Neural cell (in vitro differentiated cells): ENCODE data around the gene SLC30A7. TPM values are rescaled to one million over a fixed set of nuclear protein-coding genes. Genes with fewer than 3 reads are reported as not detected.
"Not testable (repeated sequence)": the region's sequence is repeated elsewhere in the genome, so short reads cannot be mapped to it uniquely, and the experiment has no call there.

Experiments
- H2AFZ ChIP-seq: fragments of 200-600, 300-800 bp; sonication (generic), shearing (Covaris generic); 2 replicates; pipeline ENCODE4 v1.6.0; 2014; ENCODE audit warnings: low read depth, mild to moderate bottlenecking, antibody characterized with exemption, low read length, moderate library complexity
- H3F3A ChIP-seq: fragments of 200-600 bp; shearing (Covaris generic); 2 replicates; pipeline ENCODE4 v1.6.1; 2016; ENCODE audit warnings: mild to moderate bottlenecking, moderate library complexity, mixed read lengths, antibody characterized with exemption, low read length; ENCODE audit not compliant: insufficient read depth, poor library complexity, severe bottlenecking
- H3K27ac ChIP-seq: fragments of 200-600, 300-800 bp; sonication (generic), shearing (Covaris generic); 2 replicates; pipeline ENCODE4 v1.5.1; 2014; ENCODE audit warnings: mild to moderate bottlenecking, low read length, moderate library complexity
- H3K27me3 ChIP-seq: fragments of 300-800, 200-600 bp; sonication (generic), shearing (Covaris generic); 2 replicates; pipeline ENCODE4 v1.6.0; 2014; ENCODE audit warnings: mild to moderate bottlenecking, low read depth, low read length, moderate library complexity; ENCODE audit not compliant: insufficient read depth
- H3K36me3 ChIP-seq: fragments of 300-800, 200-600 bp; sonication (generic), shearing (Covaris generic); 2 replicates; pipeline ENCODE4 v1.5.1; 2014; ENCODE audit warnings: mild to moderate bottlenecking, antibody characterized with exemption, low read length, moderate library complexity; ENCODE audit not compliant: insufficient read depth
- H3K4me2 ChIP-seq: fragments of 300-800, 200-600 bp; sonication (generic), shearing (Covaris generic); 2 replicates; pipeline ENCODE4 v1.6.0; 2014; ENCODE audit warnings: mild to moderate bottlenecking, low read length
- H3K4me3 ChIP-seq: fragments of 300-800, 200-600 bp; sonication (generic), shearing (Covaris generic); 2 replicates; pipeline ENCODE4 v1.5.1; 2014; ENCODE audit warnings: mild to moderate bottlenecking, low read length, moderate library complexity
- H3K79me2 ChIP-seq: fragments of 200-600 bp; shearing (Covaris generic); replicated peaks from 2 replicates; pipeline ENCODE4 v1.6.0; 2014; ENCODE audit warnings: mild to moderate bottlenecking, low read length, moderate library complexity; ENCODE audit not compliant: insufficient read depth
- H3K9ac ChIP-seq: fragments of 300-800, 200-600 bp; sonication (generic), shearing (Covaris generic); 2 replicates; pipeline ENCODE4 v1.6.1; 2016; ENCODE audit warnings: mild to moderate bottlenecking, low read length, mixed read lengths
- H3K9me2 ChIP-seq: fragments of 200-600 bp; shearing (Covaris generic); 2 replicates; pipeline ENCODE4 v1.6.1; 2016; ENCODE audit warnings: mild to moderate bottlenecking, low read length, mixed read lengths; ENCODE audit not compliant: insufficient read depth
- H3K9me3 ChIP-seq: fragments of 200-600, 300-800 bp; sonication (generic), shearing (Covaris generic); 2 replicates; pipeline ENCODE4 v1.6.1; 2016; ENCODE audit warnings: mild to moderate bottlenecking, mixed run types, low read length, moderate library complexity, mixed read lengths
- H4K20me1 ChIP-seq: fragments of 200-600 bp; shearing (Covaris generic); 2 replicates; pipeline ENCODE4 v1.6.1; 2016; ENCODE audit warnings: mild to moderate bottlenecking, mixed run types; ENCODE audit not compliant: insufficient read depth
- EP300 ChIP-seq: fragments of 450-650 bp; conservative IDR thresholded peaks from 2 replicates; pipeline ENCODE4 v1.6.1; 2014; ENCODE audit warnings: antibody characterized with exemption, mild to moderate bottlenecking, moderate library complexity; ENCODE audit not compliant: poor library complexity, severe bottlenecking
- EZH2 ChIP-seq: fragments of 200-600, 300-800 bp; shearing (Covaris generic), sonication (generic); IDR thresholded peaks from 2 replicates; pipeline ENCODE4 v1.6.1; 2014; ENCODE audit warnings: antibody characterized with exemption, low read length, borderline replicate concordance, mild to moderate bottlenecking; ENCODE audit not compliant: insufficient read depth, poor library complexity, severe bottlenecking
- MXI1 ChIP-seq: fragments of 450-650 bp; conservative IDR thresholded peaks from 2 replicates; pipeline ENCODE4 v1.6.1; 2014; ENCODE audit warnings: antibody characterized with exemption, mild to moderate bottlenecking; ENCODE audit not compliant: poor library complexity, severe bottlenecking
- POLR2AphosphoS5 ChIP-seq: IDR thresholded peaks from 2 replicates; pipeline ENCODE4 v1.6.1; 2012
- RAD21 ChIP-seq: fragments of 450-650 bp; conservative IDR thresholded peaks from 2 replicates; pipeline ENCODE4 v1.6.1; 2014; ENCODE audit warnings: antibody characterized with exemption, mild to moderate bottlenecking, moderate library complexity
- REST ChIP-seq: IDR thresholded peaks from 2 replicates; pipeline ENCODE4 v1.6.1; 2012; ENCODE audit warnings: borderline replicate concordance
- SMC3 ChIP-seq: fragments of 450-650 bp; conservative IDR thresholded peaks from 2 replicates; pipeline ENCODE4 v1.6.1; 2014; ENCODE audit warnings: antibody characterized with exemption, mild to moderate bottlenecking, moderate library complexity; ENCODE audit not compliant: poor library complexity
- TAF1 ChIP-seq: IDR thresholded peaks from 2 replicates; pipeline ENCODE4 v1.6.1; 2012; ENCODE audit warnings: low read depth
- polyA plus RNA-seq: library from polyadenylated mRNA; depleted of rRNA; stranded (reverse); fragments of >200 nt; gene quantifications from 2 replicates; pipeline ENCODE4 v1.2.3, GENCODE V29; 2014
- TF ChIP-seq, protein P1 (sequence below): fragments of 450-650 bp; IDR thresholded peaks from 2 replicates; pipeline ENCODE4 v1.5.1; 2014; ENCODE audit warnings: antibody characterized with exemption, mild to moderate bottlenecking, moderate library complexity; ENCODE audit not compliant: poor library complexity, severe bottlenecking

SLC30A7 gene
- polyA plus RNA-seq, 1 donor from 2014 or later = 19.8 TPM

DNA sequence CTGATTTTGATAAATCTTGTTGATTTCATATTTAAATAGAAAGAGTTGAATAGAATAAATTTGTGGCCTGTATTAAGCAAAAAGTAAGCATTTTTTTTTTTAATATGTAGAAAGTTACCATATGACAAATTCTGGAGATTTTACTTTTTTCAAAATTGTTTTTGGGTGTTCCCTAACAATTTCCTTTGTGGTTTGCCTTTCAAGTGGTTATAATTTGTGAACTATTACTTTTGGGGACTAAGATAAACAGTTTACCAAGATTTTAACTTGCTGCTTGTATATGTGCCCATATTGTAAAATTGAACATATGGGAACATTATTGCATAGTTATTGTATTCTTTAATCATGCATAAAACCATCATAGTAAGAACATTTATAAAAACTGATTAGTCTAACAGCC is 34.6 kb downstream of the SLC30A7 start:
- no peaks in the 10 kb centered on the region for H3K9me2 ChIP-seq
- no peaks in the 10 kb centered on the region for H3K9me3 ChIP-seq
- no peak overlapping the region for H3K4me3 ChIP-seq
- no peaks in the 10 kb centered on the region for H3K27me3 ChIP-seq
- no peak overlapping the region for H3K4me2 ChIP-seq
- TF ChIP-seq EP300 (no peak), SMC3 (no peak), EZH2 (no peak), MXI1 (no peak), POLR2AphosphoS5 (no peak), TAF1 (no peak), REST (no peak), RAD21 (no peak)
- TF ChIP-seq, protein P1, sequence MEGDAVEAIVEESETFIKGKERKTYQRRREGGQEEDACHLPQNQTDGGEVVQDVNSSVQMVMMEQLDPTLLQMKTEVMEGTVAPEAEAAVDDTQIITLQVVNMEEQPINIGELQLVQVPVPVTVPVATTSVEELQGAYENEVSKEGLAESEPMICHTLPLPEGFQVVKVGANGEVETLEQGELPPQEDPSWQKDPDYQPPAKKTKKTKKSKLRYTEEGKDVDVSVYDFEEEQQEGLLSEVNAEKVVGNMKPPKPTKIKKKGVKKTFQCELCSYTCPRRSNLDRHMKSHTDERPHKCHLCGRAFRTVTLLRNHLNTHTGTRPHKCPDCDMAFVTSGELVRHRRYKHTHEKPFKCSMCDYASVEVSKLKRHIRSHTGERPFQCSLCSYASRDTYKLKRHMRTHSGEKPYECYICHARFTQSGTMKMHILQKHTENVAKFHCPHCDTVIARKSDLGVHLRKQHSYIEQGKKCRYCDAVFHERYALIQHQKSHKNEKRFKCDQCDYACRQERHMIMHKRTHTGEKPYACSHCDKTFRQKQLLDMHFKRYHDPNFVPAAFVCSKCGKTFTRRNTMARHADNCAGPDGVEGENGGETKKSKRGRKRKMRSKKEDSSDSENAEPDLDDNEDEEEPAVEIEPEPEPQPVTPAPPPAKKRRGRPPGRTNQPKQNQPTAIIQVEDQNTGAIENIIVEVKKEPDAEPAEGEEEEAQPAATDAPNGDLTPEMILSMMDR = no peak
- H3K79me2 ChIP-seq = no peaks in the 10 kb centered on the region
- no peaks in the 10 kb centered on the region for H4K20me1 ChIP-seq
- H2AFZ ChIP-seq = no peak overlapping the region
- H3K9ac ChIP-seq = no peak overlapping the region
- peaks cover 6% of the 10 kb centered on the region for H3K36me3 ChIP-seq
- no peaks in the 10 kb centered on the region for H3F3A ChIP-seq
- no peak overlapping the region for H3K27ac ChIP-seq

- H3F3A ChIP-seq = no peaks in the 10 kb centered on the region
- no peaks in the 10 kb centered on the region for H3K9me3 ChIP-seq
- no peaks in the 10 kb centered on the region for H3K27me3 ChIP-seq
- H3K79me2 ChIP-seq = no peaks in the 10 kb centered on the region
- TF ChIP-seq REST (no peak), RAD21 (no peak), MXI1 (no peak), SMC3 (no peak), POLR2AphosphoS5 (no peak), EP300 (no peak), EZH2 (no peak), TAF1 (no peak)
- TF ChIP-seq, protein P1 = no peak
- H3K36me3 ChIP-seq = no peaks in the 10 kb centered on the region
- no peak overlapping the region for H3K4me3 ChIP-seq
- no peaks in the 10 kb centered on the region for H4K20me1 ChIP-seq
- no peaks in the 10 kb centered on the region for H3K9me2 ChIP-seq
- no peak overlapping the region for H3K9ac ChIP-seq
- no peak overlapping the region for H3K4me2 ChIP-seq
- H2AFZ ChIP-seq = no peak overlapping the region
- H3K27ac ChIP-seq = no peak overlapping the region
These were observed 35.8 kb downstream of the SLC30A7 start for GRCh38 chr1:100931716-100932115.

DNA sequence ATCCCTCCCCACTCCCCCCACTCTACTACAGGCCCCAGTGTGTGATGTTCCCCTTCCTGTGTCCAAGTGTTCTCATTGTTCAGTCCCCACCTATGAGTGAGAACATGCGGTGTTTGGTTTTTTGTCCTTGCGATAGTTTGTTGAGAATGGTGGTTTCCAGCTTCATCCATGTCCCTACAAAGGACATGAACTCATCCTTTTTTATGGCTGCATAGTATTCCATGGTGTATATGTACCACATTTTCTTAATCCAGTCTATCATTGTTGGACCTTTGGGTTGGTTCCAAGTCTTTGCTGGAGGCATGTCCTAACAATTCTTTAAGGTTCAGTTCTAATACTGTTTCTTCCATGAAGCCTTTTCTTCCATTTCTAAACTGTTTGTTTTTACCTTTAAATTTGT is 37.7 kb downstream of the SLC30A7 start:
- not testable (repeated sequence) for H2AFZ ChIP-seq, H3F3A ChIP-seq, H3K4me2 ChIP-seq, H3K79me2 ChIP-seq, H3K4me3 ChIP-seq, H4K20me1 ChIP-seq, H3K36me3 ChIP-seq, H3K9me2 ChIP-seq, H3K27ac ChIP-seq, H3K27me3 ChIP-seq, H3K9ac ChIP-seq, H3K9me3 ChIP-seq
